KG1 (cell line): ENCODE data around the gene VTI1A.

Experiments
- DNase-seq: peaks from one replicate; lab custom pipeline; 2025; lab: John Stamatoyannopoulos, UW

The VTI1A gene

DNA sequence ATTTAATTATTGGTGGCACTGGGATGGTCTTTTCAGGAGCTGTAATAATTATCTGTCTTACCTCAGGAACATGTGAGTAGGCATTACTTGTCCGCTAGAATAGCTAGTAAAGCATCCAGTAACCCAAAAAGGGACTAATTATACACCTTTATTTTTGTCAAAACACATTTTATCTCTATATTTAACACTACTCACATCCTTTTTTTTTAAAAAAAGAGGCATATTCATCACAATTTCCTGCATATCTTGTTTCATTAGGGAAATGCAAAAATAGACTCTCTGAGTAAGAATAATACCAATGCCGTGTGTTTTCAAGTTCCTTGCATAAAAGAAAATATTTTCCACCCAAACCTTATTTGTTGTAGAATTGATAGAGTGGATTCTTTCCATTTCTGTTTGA lies 99.5 kb downstream of the VTI1A start:
- no peak for DNase-seq

DNA sequence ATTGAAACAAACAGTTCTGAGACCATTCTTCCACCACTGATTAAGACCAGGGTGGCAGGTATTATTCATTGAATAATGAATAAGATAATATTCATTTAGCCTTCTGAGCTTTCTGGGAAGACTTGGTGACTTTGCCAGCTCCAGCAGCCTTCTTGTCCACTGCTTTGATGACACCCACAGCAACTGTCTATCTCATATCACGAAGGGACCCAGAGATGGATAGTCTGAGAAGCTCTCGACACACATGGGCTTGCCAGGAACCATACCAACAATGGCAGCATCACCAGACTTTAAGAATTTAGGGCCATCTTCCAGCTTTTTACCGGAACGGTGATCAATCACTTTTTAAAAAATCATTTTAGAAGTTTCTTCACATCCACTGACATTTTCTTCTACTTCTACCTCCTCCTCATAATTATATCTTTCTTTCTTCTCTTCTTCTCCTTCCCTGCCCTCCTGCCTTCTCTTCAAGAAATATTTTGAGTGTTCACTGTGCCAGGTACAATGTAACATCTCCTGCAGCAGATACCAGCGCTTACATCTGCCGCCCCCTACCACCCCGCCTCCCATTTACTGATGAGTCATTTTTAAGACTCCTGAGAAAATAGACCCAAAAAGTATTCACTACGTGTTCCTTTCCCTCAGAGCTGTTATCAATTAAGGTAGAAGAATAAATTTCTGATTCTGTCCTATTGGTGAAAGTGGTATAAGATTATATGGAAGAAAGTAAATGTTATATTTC lies 101.7 kb downstream of the VTI1A start:
- DNase-seq, result no peak

DNA sequence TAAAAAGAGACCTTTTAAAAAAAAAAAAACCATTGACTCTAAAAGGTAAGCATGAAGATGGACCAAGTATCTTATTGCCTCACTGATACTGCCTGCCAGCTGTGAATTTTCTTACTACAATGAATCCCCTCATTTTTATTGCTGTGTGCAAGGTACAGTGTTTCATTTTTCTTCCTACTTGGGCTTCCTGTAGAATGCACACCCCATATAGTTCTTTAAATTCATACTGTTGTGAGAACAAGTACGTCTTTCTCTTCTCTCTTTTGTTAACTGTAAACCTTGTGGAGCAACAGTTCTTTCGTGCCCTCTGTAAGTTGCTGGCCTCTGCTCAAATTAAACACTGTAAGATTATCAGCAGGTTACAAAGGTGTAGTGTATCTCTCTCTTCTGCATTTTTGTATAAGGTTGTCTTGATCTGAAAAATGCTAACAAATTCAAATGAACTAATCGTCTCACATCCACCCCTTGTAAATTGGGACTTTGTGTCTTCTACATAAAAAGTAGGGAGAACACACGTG lies 105.6 kb downstream of the VTI1A start:
- no peak for DNase-seq

DNA sequence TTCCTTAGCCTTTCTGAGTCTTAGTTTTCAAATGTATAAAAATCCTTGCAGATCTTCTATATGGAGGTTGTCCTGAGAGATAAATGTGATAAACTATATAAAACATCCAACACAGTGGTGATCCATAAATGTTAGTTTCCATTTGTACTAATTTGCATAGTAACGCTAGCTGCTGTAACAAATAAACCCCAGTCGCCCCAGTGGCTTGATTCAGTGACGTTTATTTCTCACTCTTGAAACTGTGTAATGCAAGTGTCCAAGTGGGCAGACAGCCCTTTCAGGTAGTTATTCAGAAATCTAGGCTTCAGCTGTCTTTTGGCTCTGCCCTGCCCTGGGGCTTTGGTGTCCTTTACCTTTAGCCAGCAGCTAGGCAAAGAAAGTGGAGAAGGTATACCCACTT lies 106.3 kb downstream of the VTI1A start:
- no peak for DNase-seq

DNA sequence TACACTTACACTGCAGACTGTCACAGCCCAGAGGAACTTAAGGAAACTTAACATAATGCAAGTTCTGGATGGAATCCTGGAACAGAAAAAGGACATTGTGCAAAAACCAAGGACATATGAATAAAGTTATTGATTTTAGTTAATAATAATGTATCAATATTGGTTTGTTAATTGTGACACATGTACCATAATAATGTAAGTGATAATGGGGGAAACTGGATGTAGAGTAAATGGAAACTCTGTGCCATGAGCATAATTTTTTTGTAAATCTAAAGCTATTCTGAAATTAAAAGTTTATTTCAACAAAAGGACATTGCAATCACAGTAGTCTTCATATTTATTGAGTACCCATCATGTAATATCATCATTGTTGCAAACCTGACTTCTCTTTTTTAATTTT lies 107.2 kb downstream of the VTI1A start:
- DNase-seq, result no peak

DNA sequence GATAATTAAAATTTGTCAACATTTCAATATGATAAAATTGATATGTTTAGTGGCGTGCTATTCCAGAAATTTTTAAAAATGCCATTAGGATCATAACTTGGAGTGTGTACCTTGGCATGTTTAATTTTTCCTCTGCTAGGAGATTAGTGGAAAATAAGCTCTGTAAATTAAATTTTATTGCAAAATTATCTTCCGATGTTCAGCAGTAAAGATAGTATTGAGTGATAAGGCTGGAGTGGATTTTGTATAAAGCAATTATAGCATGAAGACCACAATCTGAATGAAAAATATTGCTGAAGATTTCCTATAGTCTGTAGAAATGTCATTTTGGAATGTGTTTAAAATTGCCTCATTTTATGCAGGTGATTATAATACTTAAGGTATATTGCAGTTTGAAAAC lies 110.2 kb downstream of the VTI1A start:
- DNase-seq, result no peak

DNA sequence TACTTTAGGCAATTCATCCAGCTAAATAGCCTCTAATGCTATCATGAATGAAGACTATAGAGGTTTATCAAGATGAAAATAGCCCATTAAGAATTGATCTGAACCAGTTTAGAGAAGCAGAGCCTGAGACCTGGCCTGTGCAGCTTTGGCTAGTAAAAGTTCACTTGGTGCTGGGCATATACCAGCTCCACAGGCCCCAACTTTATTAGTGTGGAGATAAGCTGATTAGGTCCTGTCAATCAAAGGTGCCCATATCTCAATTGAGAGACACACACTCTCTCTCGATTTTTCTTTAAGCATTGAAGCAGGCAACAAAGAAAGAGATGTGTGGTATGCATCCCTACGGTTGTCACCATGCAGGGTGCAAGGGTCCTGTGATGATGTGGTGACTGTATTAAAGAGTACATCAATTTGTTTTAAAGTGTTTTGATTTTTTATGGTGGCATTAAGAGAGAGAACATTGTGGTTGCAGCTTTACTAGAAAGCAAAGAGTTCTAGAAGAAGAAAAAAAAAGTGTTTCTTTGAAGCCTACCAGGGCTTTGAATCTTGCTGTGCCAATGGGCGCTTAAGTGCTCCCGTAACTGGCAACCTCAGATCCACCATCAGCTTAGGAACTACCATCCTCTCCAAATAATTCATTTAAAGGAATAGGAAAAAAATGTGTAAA lies 111.6 kb downstream of the VTI1A start:
- DNase-seq, result no peak

DNA sequence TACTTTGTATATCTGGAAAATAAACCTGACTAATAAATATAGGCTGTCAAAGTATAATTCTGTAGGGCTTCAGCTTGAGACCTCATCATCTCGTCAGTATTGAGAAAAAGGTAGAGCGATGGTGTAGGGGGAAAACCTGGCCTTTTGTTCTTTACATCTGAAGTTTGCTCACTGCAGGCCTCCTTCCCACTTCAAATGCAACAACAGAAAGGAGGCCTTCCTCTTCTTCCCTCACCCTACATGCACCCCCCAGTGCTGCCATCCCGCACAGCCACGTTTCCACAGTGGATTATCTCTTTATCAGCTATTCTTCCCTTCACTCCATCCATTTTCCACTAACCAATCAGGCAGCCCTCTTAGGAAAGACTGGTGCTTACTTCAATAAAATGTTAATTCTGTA lies 112.3 kb downstream of the VTI1A start:
- DNase-seq, result no peak

DNA sequence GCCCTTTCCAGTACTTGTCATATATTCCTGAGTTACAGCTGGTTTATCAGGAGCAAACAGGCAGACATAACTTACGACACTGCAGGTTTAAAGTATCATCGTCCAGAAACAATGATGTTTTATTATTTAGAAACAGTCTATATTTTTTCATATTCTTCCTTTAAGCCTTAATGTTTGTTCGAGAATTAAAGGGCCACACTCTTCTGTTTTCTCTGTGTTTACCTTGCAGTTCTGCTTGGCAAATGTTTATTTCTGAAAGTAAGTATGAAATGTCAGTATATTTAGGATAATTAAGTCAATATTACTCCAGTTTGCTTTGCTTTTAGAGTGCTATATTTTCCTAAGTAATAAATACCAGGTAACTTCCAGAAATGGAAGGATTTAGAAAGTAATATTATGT lies 115.1 kb downstream of the VTI1A start:
- no peak for DNase-seq

DNA sequence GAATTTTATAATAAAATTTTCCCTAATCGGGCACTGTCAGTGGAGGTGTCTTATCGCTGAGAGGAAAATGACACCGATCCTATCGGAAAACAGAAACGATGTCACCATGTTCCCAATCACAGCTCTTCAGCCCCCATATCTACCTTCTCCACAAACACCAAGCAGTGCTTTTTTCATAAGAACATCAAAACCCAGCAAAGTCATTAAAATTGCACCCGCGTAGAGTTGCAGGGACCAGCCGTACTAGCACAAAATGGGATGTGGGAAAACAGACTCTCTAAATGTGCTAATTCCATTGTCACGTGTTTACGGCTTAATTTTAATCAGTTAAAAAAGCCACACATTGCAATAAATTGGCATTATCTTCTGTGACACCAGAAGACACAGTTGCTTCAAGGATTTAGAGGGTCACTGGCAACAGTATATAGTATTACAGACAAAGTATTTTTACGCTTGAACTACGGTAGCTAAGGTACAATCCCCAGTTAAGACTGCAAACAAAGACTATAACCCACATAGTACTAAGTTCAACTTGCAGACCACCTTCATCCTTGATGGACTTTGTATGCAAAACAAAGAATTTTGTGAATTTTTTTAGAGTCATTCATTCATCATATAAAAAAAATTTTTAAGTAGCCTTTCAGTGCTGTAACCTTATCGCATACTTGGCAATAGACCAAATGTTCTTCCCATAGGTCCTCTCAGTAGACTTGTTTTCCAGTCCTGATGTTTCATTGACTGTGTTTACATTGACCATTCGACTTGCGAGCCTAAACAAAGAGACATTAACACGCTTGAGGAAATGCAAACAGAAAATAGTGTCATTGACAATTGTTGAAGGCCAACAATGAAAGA lies 116.0 kb downstream of the VTI1A start:
- DNase-seq, result no peak

DNA sequence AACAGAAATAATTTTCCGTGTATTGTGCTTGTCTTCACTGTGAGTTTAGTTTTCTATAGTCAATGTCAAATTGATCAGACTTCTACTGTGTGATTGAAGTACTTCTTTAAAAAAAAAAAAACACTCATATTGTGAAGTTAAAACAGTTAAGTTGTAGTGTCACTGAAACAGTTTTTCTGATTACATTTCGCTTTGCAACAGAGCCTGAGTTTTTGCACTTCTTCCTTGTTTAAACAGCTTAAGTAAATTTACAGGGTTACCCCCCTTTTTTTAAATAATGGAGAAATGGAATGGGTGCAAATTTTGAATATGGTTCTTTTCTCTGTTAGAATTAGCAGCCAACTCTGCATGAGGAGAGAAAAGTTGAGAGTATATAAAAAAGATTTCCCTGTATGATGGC lies 117.3 kb downstream of the VTI1A start:
- DNase-seq, result no peak

DNA sequence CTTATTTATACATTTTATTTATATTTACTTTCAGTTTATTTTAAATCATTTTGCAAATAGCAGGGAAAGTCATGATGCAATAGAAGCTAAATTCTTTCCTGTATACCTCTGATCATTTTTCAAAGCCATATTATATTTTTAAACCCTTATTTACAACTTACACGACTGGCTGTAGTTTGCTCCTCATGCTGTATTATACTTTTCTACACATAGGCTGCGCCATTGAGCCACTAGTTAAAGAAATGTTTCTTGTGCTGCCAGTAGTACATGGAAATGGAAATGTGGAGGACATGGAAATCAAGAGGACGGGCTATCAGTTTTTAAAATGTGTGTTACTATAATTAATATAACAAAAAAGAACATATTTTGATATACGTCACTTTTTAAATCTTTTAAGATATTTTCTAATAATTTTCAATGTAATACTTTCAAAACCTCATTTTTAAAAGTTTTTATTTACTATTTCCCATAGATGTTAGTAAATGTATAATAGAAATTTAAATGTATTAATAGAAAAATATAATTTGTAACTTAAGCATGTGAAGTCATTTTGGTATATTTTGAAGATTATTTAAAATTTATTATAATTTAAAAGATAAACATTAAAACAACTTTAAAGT lies 118.5 kb downstream of the VTI1A start:
- DNase-seq, result peak; percentile 22

DNA sequence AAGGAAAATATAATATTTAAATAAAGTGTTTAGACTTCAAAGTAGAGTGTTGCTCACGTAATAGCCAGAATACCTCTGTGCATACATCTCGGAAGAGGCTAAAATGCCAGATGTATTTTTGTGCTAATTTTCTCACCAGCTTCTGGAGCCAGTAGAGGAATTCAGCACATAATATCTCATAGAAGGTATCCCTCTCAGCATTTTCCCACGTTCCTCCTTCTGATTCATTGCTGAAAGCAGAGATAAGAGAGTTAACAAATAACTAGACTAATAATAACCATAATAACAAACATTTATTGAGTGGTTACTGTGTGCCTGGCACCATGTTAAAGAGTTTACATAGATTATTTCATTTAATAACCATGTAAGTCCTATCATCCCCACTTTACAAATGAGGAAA lies 123.6 kb downstream of the VTI1A start:
- DNase-seq, result no peak

DNA sequence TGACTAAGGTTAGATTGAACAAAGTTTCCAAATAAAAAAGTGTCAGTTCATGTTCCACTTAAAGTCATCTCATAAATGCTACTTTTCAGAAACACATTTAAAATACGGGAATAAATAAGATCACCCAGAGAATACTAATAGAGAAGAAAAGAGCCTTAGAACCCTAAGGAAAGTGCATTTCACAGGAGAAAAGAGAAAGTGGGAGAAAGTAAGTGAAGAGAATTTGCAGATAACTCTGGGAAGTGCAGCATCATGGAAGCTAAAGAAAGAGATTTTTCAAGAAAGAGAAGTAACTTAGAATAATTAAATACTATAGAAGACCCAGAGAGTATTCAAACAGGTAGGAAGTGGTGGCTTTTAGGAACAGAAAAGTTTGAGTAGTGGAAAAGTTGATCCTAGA lies 132.6 kb downstream of the VTI1A start:
- DNase-seq, result no peak

DNA sequence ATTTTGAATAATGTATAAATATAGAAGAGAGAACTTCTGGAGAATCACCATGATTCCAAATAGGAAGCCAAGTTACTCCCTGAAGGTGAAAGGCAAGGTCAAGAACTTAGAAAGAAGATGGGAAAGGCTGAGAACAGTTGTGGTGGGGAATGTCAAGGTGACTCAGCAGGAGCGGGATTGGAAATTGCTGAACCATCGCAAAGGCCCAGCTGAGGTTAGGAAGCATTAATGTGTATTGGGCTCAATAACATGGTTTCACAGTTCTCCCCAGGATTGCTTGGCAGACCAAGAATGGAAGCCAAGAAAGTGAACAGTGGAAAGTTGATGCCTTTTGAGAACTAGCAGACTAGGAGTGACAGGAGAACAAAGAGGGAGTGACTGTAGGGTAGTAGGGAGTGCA lies 133.3 kb downstream of the VTI1A start:
- DNase-seq, result no peak

DNA sequence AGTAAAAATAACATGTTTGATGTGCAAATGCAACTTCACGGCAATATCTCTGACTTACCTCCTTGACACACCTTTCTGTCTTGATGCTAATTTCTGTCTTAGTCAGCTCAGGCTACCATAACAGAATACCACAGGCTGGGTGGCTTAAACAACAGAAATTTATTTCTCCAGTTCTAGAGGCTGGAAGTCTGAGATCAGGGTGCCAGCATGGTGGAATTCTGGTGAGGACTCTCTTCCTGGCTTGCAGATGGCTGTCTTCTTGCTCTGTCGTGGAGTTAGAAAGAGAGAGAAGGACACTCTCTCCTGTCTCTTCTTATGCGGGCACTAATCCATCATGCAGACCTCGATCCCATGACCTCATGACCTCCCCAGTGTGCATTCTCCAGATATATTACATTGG lies 134.9 kb downstream of the VTI1A start:
- DNase-seq, result no peak

DNA sequence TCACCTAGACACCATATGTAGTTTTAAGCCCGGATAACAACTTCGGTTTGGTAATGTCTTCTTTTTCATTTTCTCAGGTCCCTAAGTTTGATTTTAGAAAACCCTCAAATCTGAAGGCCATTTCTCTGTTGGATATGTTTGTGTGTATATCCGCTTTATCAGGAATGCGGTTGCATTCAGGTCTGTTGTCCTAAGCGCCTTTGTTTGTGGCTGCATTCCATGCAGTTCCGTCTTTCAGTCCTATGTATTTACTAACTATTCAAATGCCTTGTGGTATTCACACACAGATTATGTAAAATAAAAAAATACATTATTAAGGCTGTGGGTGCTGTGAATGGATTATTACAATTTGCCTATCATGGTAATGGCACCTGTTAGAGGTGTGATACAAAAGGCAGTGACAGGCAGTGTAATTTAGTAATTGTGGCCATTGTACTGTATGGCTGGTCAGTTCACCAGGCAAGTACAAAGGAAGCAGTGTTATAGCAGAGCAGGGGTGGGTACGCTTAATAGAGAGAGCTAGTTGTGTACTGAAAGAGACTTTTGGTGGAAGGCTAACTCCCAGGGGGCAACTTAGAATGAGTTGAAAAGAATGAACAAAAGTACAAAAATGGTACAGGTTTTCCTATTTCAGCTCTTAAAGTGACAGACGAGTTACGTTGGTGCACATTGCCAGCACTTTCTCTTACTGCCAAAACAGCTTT lies 136.4 kb downstream of the VTI1A start:
- no peak for DNase-seq

DNA sequence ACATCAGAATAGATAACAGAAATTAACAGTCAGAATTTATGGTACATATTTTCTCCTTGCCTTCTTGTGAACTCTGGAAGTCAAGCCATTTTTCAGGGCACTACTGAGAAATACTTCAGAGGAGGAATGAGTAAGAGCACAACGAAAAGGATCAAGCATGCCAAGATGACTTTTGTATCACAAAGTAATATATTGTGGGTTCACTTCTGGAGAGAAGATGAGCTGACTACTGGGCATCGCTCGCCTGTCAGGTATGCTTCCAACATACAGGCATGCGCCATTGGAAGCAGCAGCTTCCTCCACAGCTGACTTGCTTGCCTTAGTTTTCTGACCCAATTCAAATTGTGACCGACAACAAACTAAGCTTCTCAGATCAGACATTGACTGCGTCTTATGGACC lies 137.3 kb downstream of the VTI1A start:
- DNase-seq, result no peak

DNA sequence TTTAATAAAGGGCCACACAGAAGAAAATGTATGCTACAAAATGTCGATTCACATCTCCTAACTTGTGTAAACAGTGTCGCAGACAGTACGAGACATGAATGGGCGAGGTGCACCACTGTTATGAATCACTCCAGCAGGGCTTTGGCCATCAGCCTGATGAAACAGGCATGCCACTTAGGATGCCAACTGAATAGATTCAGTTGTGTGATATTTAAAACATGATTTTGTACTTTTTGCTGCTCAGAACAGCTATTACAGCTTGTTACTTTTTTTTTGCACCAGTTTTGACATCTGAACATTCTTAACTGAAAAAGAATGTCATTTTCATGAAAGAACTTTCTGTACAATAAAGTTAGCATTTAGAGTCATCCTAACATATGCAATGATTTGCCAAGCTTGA lies 138.1 kb downstream of the VTI1A start:
- no peak for DNase-seq

DNA sequence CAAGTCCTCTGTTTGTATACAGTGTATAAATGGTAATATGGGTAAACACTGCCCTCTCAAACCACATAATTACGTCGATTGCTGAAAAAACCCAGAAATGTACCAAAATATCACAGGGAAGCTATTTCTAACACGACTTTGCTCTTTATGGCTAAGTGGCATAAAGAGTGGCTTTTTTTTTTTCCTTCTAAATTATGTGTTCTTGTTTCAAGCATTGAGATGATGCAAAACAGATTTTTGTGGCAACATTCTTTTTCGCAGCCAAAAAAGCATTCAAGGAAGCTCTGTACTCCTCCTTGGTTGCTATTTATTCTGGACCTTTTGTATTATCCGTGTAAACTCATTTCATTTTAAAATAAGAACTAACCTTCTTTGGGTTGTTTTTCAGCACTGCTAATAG lies 138.9 kb downstream of the VTI1A start:
- DNase-seq, result no peak

DNA sequence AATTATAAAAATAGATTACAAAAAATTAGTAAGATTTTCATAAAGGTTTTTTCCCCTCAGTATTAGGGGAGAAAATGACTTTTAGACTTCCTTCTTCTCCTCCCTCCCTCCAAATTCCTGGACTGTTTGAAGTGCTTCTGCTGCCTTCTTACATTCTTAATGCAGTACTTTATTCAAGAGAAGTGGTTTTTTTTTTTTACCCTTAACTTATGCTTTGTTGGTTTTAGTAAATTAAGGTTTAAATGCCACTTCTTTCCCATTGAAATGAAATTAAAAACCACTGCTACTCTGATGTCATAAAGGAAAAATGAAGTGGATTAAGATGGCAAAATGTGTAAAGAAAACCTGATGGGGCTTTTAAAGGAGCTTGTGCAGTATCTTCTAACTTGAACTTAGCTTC lies 140.7 kb downstream of the VTI1A start:
- no peak for DNase-seq
